Neutrophil (primary cell): ENCODE measurements around the gene MYL10.

ENCODE experiments used
- H3K27ac ChIP-seq: fragments of 200-600 bp; sonication (generic); 2 replicates; pipeline ENCODE4 v1.5.1; 2016; ENCODE audit warnings: mild to moderate bottlenecking, moderate library complexity
- H3K27me3 ChIP-seq: fragments of 200-600 bp; sonication (generic); 2 replicates; pipeline ENCODE4 v1.6.0; 2016; ENCODE audit warnings: mild to moderate bottlenecking
- H3K36me3 ChIP-seq: fragments of 200-600 bp; sonication (generic); 2 replicates; pipeline ENCODE4 v1.5.1; 2017
- H3K4me1 ChIP-seq, 2 experiments: fragments of 200-600 bp in 1 of 2; sonication (generic) in 1 of 2; 1 replicate in 1 of 2; 2 replicates in 1 of 2; pipeline versions ENCODE4 v1.5.1 to v1.6.1; 2013 to 2016; ENCODE audit warnings: low read depth in 1 of 2, low read length in 1 of 2, mild to moderate bottlenecking in 1 of 2, moderate library complexity in 1 of 2; ENCODE audit not compliant: control insufficient read depth in 1 of 2, insufficient read depth in 1 of 2
- H3K4me3 ChIP-seq, 2 experiments: fragments of 200-600 bp in 1 of 2; sonication (generic) in 1 of 2; 1 replicate in 1 of 2; 2 replicates in 1 of 2; pipeline ENCODE4 v1.5.1; 2013 to 2016; ENCODE audit warnings: low read depth in 1 of 2, low read length in 1 of 2, mild to moderate bottlenecking in 1 of 2, moderate library complexity in 1 of 2
- H3K9me3 ChIP-seq: fragments of 200-600 bp; sonication (generic); 2 replicates; pipeline ENCODE4 v1.5.1; 2016
- CTCF ChIP-seq: fragments of 200-600 bp; sonication (generic); IDR thresholded peaks from 2 replicates; pipeline ENCODE4 v1.5.1; 2016; ENCODE audit warnings: antibody characterized with exemption

The MYL10 gene

GRCh38 chr7:101586078-101586905, 42.8 kb downstream of the MYL10 start:
- H3K36me3 ChIP-seq: no peaks in the 10 kb centered on the region
- H3K27ac ChIP-seq: no peak overlapping the region
- no peaks in the 10 kb centered on the region for H3K27me3 ChIP-seq
- TF ChIP-seq CTCF: no peak
- H3K9me3 ChIP-seq: no peaks in the 10 kb centered on the region
- no peaks in the 10 kb centered on the region for H3K4me1 ChIP-seq
- no peak overlapping the region for H3K4me3 ChIP-seq

- no peaks in the 10 kb centered on the region for H3K9me3 ChIP-seq
- H3K36me3 ChIP-seq: no peaks in the 10 kb centered on the region
- no peak overlapping the region for H3K4me3 ChIP-seq
- H3K27ac ChIP-seq: no peak overlapping the region
- H3K27me3 ChIP-seq: no peaks in the 10 kb centered on the region
- no peaks in the 10 kb centered on the region for H3K4me1 ChIP-seq
- TF ChIP-seq CTCF: no peak
Measured at GRCh38 chr7:101582971-101583370, 46.1 kb downstream of the MYL10 start.

GRCh38 chr7:101581891-101582290, 47.2 kb downstream of the MYL10 start:
- Histone ChIP-seq H3K9me3 (no peaks in the 10 kb centered on the region), H3K36me3 (no peaks in the 10 kb centered on the region), H3K4me1 (no peaks in the 10 kb centered on the region), H3K4me3 (no peak overlapping the region), H3K27me3 (no peaks in the 10 kb centered on the region), H3K27ac (no peak overlapping the region)
- no peak for TF ChIP-seq CTCF

GRCh38 chr7:101580596-101580995, 48.5 kb downstream of the MYL10 start:
- TF ChIP-seq CTCF: no peak
- Histone ChIP-seq H3K4me1 (peaks cover 6% of the 10 kb centered on the region in 2 experiments), H3K4me3 (no peak overlapping the region), H3K9me3 (no peaks in the 10 kb centered on the region), H3K27me3 (no peaks in the 10 kb centered on the region), H3K36me3 (no peaks in the 10 kb centered on the region), H3K27ac (no peak overlapping the region)

GRCh38 chr7:101578552-101578951, 50.5 kb downstream of the MYL10 start:
- Histone ChIP-seq H3K27ac (no peak overlapping the region), H3K36me3 (no peaks in the 10 kb centered on the region), H3K27me3 (no peaks in the 10 kb centered on the region), H3K4me1 (peaks cover 14 to 17% of the 10 kb centered on the region in 2 experiments), H3K9me3 (no peaks in the 10 kb centered on the region), H3K4me3 (no peak overlapping the region)
- TF ChIP-seq CTCF: no peak
